GM21737 (cell line): ENCODE data around the gene TENM4.

Experiments
- ATAC-seq: cut with Tn5 transposase; IDR thresholded peaks from one replicate; pipeline ENCODE4 v1.9.1; 2021; ENCODE audit warnings: mild to moderate bottlenecking, moderate library complexity; ENCODE audit not compliant: unreplicated experiment

Gene TENM4

DNA sequence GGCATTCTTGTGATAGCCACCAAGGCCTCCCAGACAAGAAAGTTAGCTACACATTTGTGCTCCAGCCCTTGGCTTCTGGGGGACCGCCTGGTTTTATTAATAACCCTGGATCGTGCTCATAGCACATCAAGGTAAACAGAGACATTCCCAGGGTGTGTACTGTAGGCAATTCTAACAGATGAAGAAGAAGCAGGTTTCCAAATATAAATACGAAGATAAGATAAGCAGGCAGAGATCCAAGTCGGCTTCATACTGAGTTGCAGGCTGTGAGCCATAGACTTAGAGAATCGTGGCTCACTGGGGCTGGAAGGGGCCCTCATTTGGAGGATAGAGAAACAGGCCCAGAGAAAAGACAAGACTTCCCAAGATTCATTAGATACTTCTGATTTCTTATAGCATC lies 131.4 kb downstream of the TENM4 start:
- no peak for ATAC-seq

DNA sequence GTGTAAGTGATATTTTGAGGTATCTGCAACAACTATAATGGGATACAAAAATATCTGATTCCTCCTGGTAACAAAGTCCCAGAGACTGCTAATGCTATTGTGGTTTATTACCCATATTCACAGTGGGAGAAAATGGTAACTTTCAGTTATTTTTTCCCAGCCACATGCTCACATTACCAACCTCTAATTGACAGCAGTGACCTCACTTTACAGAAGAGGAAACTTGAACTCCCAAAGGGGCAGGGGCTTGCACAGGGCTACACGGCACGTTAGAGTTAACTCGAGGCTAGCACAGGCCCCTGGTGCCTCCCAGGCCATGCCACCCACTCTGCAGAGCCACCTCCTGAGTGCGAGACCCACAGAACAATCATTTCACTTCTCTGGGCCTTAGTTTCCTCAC lies 132.4 kb downstream of the TENM4 start:
- ATAC-seq, result no peak

DNA sequence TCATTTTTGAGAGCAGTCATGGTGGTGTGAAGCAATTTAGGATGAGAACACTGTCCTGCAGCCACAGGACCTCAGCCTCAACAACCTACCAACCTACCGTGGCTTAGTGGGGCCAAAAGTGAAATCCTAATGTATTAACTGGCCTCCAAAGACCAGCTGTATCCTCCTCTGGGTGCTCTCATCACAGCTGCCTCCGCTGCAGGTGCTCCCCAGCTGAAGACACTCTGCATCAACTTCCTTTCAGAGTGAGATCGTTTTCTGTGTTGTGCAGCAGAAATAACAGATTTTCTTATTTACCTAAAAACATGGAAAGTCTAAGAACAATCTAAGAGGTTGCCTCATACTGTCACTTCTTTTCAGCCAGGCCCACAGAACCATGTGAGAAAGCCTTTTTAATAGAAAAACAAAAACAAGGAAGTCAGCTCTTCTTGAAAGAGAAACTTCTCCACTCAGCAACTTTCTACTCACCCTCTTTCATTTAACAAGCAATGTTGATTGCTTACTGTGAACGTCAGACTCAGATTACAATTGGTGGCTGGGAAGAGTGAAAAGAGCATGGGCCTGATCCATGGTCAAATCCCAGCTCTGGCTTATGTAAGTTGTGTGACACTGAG lies 136.1 kb downstream of the TENM4 start:
- ATAC-seq, result no peak

DNA sequence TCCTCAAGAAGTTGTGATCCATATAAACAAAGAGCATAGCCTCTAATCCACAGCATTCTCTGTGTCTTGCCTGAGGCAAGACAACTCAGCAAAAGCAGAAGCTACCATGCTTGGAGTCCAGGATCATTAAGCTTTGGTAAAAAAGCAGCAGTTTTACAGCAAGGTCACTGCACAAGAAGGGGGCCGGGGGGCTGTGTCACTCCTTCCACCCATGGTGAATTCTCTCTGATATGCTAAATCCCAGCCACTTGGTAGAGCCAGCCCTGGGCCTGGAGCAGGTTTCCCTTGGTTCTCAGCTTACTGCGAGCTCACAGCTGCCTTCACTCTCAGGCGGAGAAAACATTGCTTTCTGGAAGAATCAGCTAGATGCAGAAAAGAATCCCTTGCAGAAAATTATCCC lies 144.7 kb downstream of the TENM4 start:
- no peak for ATAC-seq

DNA sequence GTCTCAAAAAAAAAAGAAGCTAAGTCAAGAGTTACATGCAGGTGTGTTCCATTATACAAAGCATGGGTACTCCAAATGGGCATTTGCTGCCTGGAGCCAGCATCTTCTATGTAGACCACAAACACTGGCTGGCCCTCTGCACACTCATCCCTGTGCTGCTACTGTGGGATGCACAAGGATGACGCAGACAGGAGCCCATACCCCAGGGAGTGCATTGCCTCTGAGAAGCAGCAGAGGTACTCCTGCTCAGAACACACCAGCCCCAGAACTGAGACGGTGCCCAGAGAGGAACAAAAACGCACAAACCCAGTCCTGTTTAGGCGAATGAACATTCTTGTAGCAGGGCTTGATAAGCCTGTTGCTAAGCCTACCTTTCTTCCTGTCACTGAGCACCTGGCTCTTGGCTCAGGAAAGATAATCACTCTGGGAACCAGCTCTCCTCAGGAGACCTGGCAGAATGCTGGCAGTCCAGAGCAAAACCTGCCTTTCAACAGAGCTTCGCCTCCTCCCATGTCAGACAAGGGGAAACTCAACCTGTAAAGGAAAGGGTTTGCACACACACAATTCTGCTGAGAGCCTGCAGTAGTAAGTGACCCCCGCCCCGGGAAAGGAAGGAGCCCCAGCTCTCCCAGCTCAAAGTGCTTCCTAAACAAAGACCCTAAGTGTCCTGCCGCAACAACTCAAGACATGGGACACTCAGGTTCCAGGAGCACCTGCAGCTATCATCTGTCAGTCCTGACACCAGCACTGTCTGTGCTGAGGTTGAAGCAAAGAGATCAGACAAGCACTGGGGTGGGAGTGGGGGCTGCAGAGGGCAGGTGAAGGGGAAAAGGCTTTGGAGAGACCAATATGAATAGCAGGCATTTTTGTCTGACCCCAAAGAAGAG lies 145.7 kb downstream of the TENM4 start:
- no peak for ATAC-seq

DNA sequence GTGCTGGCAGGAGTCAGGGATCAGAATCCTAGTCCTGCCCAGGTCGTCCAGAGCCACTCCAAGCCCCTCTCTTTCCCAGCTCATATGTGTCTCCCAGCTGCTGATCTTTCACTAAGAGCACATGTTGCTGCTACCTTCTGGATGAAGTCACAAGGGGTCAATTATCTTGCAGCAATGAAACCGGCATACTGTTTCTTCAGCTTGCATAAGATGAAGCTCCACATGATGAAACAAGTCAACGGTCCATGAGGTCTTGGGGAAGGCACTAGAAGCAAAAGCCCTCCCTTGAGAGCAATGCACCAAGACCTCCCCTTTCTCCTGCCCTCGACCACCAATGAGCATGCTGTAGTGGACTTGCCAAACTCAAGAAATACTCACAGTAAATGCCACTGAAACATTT lies 148.9 kb downstream of the TENM4 start:
- ATAC-seq, result no peak

DNA sequence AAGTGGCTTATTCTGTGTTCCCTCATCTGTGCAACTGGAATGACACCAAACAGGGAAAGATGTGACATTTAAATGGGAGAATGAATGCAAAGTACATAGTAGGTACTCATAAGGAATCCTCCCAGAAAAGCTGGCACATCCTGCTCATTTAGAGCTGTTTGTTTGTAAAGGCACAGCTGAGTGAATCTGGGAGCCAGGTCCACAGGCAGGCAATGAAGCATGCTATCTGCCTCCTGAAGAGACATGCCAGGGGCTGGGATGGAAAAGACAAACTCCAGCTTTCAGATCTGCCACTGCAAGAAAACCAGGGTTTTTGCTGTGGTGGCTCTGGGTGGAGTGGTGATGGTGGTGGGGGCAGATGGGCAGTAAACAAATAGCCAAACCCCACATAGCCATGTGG lies 150.1 kb downstream of the TENM4 start:
- ATAC-seq, result no peak

DNA sequence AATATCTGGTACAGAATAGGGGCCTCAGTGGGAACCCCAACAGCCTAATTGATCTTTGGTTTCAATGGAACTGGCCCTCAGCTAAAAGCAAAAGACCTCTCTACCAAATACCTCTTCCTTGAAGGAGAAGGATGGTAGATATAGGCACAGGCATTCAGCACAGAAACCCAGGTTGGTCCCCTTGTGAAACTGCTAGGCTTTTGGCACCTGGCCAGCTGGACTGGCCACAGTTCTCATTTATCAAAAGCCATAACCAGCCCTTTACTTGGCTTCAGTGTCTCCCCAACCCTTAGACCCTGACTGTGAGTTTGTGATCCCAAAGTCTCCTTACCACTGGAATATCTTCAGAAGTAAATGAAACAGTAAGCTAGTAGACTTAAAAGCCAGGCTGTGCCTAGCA lies 152.9 kb downstream of the TENM4 start:
- no peak for ATAC-seq

DNA sequence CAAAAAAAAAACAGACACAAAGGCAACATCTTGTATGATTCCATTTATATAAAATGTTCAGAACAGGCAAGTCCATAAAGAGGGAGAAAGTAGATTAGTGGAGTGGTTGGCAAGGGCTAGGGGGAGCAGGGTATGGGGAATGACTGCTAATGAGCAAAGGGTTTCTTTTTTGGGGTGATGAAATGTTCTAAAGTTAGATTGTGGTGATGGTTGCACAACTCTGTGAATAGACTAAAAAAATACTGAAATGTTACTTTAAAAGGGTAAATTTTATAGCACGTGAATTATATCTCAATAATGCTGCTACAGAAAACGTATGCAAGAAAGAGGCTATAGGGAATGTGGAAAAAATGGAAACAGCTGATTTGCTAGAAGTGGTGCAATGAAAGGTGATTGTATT lies 155.1 kb downstream of the TENM4 start:
- ATAC-seq, result no peak

DNA sequence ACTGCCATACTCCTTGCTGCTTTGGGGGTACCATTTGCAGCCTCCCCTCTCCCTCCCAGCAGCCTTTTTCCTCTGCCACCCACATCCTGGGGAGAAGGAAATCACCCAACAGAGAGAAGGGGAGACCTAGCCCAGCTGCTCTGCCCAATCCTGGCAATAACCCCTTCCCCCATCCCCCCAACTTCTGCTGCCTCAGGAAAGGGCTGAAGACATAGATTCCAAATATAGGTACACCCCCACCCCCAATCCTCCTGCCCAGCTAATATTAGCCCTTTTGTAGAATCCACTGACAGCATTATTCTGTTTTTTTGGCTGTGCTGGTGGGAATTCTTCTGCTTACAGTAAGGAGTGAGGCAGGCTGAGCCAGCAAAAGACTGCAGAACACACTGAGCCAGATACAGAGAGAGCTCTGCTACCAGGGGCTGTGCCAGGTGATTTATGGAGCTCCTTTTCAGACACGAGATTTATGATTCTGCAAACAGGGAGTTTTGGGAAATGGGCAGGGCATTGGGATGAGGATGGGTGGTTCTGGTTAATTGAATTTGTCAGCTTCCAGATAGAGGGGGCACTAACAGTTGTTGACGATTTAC lies 164.0 kb downstream of the TENM4 start:
- no peak for ATAC-seq

DNA sequence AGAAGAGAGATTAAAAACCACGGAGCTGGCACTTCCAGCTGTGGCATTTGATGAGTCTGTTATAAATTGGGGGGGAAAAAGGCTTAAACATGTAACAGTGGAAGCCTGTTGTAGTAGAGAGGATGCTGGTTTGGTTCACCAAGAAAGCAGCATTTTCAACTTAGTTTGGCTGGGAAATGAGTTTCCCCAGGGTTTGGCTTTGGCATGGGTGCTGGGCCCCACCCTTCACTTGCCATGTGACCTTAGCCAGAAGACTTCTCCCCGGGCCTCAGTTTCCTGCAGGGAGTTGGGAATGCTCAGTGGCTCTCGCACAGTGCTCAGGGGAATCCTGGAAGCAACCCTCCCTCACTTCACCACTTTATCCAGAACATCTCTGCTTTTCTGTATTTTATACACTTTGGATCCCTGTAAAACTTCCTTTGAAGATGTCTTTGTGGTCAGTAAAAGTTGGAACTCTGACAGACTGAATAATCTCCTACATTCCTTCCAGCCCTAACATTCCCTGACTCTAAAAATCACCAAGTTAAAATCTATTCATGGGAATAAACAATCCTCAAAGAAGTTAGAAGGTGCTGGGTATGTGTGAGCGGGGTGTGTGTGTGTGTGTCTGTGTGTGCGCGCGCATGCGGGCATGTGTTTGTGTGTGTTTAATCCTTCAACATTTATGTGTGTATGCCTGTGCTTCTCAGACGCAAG lies 166.0 kb downstream of the TENM4 start:
- ATAC-seq, result no peak

DNA sequence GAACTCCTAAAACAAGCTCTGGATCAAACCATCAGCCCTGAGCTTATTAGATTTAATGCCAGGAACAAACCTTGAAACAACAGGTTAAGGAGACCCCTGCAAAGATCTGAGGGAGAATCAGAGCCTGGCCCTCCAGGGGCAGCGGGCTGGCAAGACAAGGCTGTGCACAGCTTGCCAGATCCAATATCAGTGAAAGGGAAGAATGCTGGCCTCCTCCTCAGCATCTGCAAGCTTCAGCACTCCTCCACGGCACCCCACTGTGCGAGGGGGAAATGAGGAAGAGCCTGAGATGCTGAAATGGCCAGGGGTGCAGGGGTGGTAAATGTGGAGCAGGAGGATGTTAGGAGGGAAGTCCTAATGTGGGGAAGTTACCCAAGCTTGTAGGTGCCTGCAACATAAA lies 167.0 kb downstream of the TENM4 start:
- no peak for ATAC-seq

DNA sequence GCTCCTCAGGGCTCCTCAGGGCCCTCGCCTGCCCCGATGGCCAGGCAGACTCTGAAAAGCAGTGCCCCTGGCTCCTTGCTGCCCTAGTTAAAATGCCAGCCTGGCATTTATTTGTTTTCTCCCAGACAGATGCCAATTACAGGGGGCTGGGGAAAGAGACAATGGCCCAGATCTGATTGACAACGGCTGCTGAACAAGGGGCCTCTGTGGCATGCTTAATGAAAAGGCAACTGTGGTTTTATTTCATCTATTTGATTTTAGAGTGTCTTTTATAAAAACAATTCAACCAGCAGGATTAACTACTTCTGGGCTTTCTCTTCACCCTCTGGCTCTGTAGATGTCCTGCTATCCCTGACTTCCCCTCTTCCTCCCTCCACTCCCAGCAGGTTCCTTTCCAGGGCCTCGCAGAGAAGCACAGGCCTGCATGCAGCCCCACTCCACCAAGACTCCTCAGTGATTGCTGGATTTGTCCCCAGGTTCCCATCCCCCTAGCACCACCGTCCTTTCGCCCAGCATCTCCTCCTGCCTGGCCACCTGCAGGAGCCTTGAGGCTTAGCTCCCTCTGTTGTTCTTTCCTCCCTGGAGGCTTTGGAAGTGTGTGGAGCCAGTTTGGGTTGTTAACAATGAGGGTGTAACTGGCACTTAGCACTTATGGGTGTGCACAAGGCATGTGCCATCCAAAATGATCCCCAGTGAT lies 171.1 kb downstream of the TENM4 start:
- ATAC-seq, result no peak

DNA sequence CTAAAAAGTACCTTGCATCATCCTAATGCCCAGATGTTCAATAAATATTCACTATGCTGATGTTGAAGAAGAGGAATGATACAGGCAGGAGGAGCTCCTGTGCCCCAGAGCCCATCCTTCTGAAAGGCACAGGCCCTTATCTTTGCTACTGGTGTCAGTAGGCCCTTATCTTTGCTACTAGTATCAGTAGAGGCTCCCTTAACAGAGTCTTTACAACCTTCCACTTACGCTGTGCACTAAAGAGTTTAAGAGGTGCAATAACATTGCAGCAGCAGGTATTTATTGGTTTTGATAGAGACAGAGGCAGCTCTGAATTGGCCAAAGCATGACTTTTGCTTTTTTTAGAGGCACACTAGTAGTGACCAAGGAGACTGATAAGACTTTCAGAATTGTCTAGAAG lies 174.4 kb downstream of the TENM4 start:
- no peak for ATAC-seq

DNA sequence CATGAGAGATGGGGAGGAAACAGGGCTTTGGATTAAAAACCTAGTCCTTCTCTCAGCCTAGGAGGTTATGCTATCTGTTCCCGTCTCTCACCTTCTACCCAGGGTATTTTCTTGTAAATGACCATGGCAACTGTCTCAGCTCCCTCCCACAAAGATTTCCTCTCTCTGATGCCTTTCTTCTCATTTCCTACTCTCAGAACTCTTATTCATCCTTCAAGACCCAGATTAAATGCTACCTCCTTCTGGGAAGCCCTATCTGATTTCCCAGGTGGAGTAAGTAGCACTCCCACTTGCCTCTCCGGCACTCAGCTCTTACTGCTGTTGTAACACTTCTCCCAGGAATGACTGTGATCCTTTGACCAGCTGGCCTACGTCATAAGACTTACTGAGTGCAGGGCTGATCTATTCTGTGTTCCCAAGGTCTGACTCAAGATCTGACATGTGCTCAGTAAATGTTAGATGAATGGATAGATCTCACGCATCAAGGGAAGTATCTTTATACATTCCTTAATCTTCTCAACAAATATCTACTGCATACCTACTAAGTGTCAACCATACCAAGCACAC lies 175.0 kb downstream of the TENM4 start:
- no peak for ATAC-seq

DNA sequence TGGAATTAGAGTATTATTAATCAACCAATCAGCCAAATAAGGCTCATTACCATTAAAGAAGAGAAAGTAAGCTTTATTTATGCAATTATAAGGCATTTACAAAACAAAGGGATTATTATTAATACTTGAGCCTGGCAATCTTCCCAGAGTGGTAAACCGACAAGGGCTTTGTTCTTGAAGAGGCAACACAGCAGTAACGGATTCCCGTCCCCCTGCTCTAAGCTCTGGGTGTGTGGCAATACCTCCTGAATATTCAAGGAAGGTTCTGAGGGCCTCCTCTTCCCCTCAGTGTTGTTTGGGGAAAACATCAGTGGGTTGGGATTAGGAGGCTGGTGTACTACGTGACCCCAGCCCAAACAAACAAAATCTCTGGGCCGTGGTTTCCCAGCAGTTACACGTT lies 176.5 kb downstream of the TENM4 start:
- no peak for ATAC-seq

DNA sequence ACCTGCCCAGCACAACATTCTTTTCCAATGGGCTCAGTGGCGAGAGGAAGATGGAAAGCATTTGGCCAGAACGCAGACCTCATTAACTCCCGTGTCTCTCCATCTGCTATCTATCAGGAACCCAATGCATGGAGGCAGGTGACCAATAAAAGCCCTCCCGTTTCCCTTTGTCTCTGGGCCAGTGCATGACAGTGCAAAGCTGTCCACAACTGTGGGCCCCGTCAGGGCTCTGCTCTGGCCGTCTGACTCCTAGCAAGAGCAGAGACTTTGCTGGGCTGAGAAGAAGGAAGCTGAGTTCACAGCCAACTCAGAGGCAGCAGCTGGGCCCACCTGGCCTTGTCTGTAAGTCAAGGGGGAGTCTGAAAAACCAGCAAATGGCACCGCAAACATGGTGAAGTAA lies 177.8 kb downstream of the TENM4 start:
- ATAC-seq, result no peak

DNA sequence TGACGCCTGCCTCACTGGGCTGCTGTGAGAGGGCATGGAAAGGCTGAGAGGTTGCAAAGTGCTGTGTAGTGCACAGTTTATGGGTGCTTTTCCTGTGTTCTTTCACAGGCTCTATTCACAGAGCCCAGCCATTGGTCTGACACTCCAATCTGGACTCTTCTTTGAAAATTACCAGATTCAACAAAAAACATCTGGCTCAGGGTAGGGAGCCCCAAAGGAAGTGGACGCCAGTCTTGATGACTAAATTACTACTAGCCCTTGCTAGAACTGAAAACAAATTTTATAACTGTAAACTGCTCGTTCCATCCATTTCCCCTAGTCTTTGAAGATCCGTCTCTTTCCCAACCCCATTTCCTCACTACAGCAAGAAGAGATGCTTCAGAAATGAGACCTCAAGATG lies 178.6 kb downstream of the TENM4 start:
- no peak for ATAC-seq

DNA sequence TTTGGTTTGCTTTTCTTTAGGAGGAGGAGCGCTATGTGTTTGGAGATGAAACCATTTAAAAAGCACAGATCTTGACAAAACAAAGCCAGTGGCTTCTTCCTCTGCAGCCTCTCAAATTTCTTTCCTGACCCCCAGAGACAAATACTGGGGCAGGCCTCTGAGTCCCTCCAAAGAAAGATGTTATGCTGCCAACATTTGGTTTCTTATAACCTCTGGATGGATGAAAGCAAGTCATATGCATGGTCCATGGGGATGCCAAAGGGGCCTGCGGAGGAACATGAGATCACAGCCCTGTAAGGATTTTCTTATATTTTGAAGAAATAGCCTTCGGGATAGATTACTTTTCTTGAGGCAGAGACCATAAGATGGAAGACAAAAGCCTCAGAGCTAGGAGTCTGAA lies 179.1 kb downstream of the TENM4 start:
- no peak for ATAC-seq

DNA sequence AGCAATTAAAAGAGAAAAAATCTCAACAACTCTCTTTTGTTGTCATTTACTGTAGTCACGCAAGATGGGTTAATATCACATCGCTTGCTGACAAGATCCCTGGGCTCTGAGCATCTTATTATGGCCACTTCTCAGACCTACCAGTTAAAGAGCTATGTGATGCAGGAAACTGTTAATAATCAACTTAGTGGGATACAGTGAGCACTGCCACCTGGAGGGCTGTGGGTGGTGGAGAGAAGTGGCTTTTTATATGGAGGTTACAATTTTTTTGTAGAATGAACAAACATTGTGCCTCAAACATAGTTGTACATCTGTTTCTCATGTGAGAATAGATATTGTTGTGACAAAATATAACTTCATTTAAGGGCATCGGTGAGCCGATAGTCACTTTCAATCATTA lies 181.0 kb downstream of the TENM4 start:
- ATAC-seq, result no peak

DNA sequence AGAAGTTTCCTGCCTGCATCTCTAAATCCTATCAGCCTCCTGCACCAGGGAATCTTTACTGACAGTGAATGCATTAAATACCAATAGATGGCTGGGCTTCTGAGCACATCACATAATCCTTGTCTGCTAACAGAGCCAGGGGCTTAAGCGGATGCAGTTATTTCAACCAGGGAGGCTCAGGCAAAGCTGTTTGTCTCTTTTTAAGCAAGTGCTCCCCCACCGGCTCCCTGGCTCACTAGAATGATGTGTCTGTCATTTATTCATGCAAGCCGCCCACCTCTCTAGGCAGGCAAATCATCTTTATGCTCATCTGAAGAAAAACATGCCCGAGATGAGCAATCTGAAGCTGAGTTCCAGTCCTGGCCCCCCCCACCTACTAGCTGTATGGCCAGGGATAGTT lies 182.3 kb downstream of the TENM4 start:
- no peak for ATAC-seq
